Aorta (tissue), 5 donors: ENCODE results near the gene LRRC9. TPM values are rescaled to one million over a fixed set of nuclear protein-coding genes. Genes with fewer than 3 reads are reported as not detected.

Source experiments
- ATAC-seq: fragments of 200-7000 bp; cut with Tn5 transposase; one replicate; pipeline ENCODE4 v1.9.1; 2022; ENCODE audit warnings: moderate library complexity; ENCODE audit not compliant: low FRiP score
- DNase-seq, 2 donors: peaks; one replicate each; pipeline ENCODE4 v3.0.0-alpha.2; 2020
- H3K27ac ChIP-seq, 2 donors: one replicate each; pipeline ENCODE4 v1.5.1; 2013; ENCODE audit warnings: low read length in 2 of 2, mild to moderate bottlenecking in 2 of 2, moderate library complexity in 2 of 2, control low read depth in 1 of 2, inconsistent platforms in 1 of 2, low read depth in 1 of 2
- H3K27me3 ChIP-seq, 2 donors: one replicate each; pipeline ENCODE4 v1.6.1; 2013; ENCODE audit warnings: control low read depth in 1 of 2, low read length in 1 of 2, mild to moderate bottlenecking in 1 of 2, moderate library complexity in 1 of 2; ENCODE audit not compliant: insufficient read depth in 2 of 2, control insufficient read depth in 1 of 2
- H3K36me3 ChIP-seq, 2 donors: one replicate each; pipeline ENCODE4 v1.6.1; 2013; ENCODE audit warnings: control low read depth in 1 of 2, low read length in 1 of 2, mild to moderate bottlenecking in 1 of 2; ENCODE audit not compliant: insufficient read depth in 2 of 2, control insufficient read depth in 1 of 2
- H3K4me1 ChIP-seq, 2 donors: one replicate each; pipeline ENCODE4 v1.6.1; 2013; ENCODE audit warnings: low read length in 2 of 2, control low read depth in 1 of 2, mild to moderate bottlenecking in 1 of 2, moderate library complexity in 1 of 2; ENCODE audit not compliant: insufficient read depth in 2 of 2, control insufficient read depth in 1 of 2
- H3K4me3 ChIP-seq, 2 donors: one replicate each; pipeline ENCODE4 v1.5.1; 2013; ENCODE audit warnings: low read length in 2 of 2, control low read depth in 1 of 2, mild to moderate bottlenecking in 1 of 2
- H3K9me3 ChIP-seq: one replicate; pipeline ENCODE4 v1.6.1; 2013; ENCODE audit warnings: mild to moderate bottlenecking, low read length; ENCODE audit not compliant: control insufficient read depth
- WGBS, 2 donors: extraction: QIAGEN DNeasy Blood & Tissue Kit; methylation state at CpG; one replicate each; pipeline ENCODE4 v1.1.7; 2013; 5-methylcytosine and 5-hydroxymethylcytosine counted together
- intact Hi-C, 2 donors: fragments of 100-400 bp; cut with DNase I; formaldehyde crosslinking; loops; one replicate each; pipeline versions ENCODE4 v1.14.2 to v1.15.0; 2022
- polyA plus RNA-seq, 2 donors: library from polyadenylated mRNA; stranded (reverse); fragments of 200-250 nt; gene quantifications; one replicate each; pipeline ENCODE4 v1.2.3, GENCODE V29; 2013
- total RNA-seq, 2 donors: library from RNA; stranded (reverse); fragmentation: NEBNext Ultra II Directional; extraction: Animal tissue kit (Norgen Biotek cat#: 25700); gene quantifications; one replicate each; pipeline ENCODE4 v1.2.1, GENCODE V29; 2021
- donor health status: healthy with polysubstance abuse.
- donor health status: Bipolar disorder and iron deficiency.
- donor health status: DM: no; HTN: no; CAD: no.
- donor health status: DM: no; HTN: no; CAD: no.
- donor health status: DM: yes; HTN: yes; CAD: no.

The LRRC9 gene
- total and polyA plus RNA-seq, 4 donors: not detected

DNA sequence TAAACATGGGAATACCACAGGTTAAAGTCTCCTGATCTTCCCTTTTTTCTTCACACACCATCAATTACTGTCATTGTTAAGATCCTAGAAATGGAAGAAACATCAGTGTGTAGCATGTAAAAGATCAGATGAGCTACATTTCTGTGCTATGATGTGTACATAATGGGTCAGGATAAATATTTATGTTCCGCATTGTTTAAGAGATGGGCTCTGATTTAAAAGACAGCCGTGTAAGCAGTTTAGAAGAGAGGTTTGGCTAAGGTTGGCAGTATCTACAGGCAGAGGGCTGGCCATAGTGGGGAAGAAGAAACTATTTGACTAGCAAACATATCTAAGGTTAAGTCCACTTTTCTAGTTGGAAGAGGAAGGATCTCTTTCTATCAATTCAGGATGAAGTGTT, 49.4 kb downstream of the LRRC9 start:
- intact Hi-C loops: no loop called here
- H3K9me3 ChIP-seq: no peaks in the 10 kb centered on the region
- ATAC-seq (no peak), DNase-seq (no peak)
- no peaks in the 10 kb centered on the region for H3K27me3 ChIP-seq
- WGBS, 2 donors: 48 to 50% methylated on average over 2 of the region's 2 CpGs
- no peak overlapping the region for H3K4me3 ChIP-seq
- no peaks in the 10 kb centered on the region for H3K4me1 ChIP-seq
- H3K36me3 ChIP-seq: no peaks in the 10 kb centered on the region
- H3K27ac ChIP-seq: no peak overlapping the region

DNA sequence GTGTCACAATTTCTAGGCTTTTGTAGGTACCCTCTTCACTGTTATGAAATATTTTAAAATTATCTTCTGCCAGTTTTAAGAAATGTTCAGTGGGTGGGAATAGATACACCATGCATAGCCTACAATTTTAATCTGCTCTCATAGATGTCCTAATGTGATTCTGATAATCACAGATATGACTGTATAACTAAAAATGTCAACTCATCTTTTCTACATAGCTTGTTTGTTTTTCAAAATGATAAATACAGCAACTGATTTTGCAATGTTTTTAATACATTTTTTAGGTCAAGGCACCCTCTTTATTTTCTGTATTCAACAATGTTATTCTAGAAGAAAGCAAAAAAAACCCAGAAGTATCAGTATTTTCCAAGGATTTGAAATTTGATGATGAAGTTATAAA, 61.6 kb downstream of the LRRC9 start:
- H3K27ac ChIP-seq: no peak overlapping the region
- H3K9me3 ChIP-seq: no peaks in the 10 kb centered on the region
- no peak for ATAC-seq
- DNase-seq: no peak
- H3K4me3 ChIP-seq: no peak overlapping the region
- intact Hi-C loops: no loop called here
- H3K4me1 ChIP-seq: no peaks in the 10 kb centered on the region
- H3K36me3 ChIP-seq: no peaks in the 10 kb centered on the region
- H3K27me3 ChIP-seq: no peaks in the 10 kb centered on the region

DNA sequence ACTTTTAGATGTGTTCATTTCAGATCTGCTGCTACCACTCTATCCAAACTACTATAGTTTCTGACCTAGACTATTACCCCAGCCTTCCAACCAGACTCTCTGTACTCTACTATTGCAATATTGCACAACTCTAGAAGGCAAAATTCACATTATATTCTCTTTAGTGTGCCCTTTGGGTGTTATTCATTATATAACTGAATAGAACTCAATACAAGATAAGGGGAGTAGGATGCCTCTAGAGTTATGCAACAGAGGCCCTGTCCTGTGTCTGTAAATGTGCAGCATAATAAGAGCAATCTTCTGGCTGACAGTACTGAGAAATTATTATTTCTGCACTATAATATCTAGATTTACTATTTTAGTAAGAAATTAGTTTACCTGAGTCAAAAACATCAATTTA, 63.1 kb downstream of the LRRC9 start:
- intact Hi-C loops: no loop called here
- Histone ChIP-seq H3K4me1 (no peaks in the 10 kb centered on the region), H3K27me3 (no peaks in the 10 kb centered on the region), H3K36me3 (no peaks in the 10 kb centered on the region), H3K4me3 (no peak overlapping the region), H3K9me3 (no peaks in the 10 kb centered on the region), H3K27ac (no peak overlapping the region)
- DNase-seq (no peak), ATAC-seq (no peak)

DNA sequence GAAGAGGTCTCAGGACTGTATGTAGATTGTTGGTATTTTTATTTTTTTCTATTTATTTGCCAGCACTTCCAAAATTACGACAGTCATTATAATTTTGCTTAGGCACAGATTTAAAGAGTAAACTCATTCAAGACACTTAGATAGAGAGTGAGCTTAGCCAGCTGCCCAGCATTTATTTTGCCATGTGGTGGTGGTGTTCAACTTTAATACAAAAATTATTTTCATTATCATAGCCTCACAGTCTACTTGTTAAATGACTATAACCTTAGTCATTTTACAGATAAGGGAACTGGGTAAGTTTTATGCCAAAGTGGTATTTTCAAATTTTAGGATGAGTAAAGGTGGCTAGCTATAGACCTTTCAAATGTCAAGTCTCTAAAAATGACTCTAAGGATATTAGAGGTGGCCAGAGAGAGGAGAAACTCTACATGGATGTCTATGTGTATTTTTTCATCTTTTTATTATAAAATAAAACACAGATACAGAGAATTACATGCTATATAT, 66.7 kb downstream of the LRRC9 start:
- intact Hi-C loops: no loop called here
- Histone ChIP-seq H3K27me3 (no peaks in the 10 kb centered on the region), H3K36me3 (no peaks in the 10 kb centered on the region), H3K9me3 (no peaks in the 10 kb centered on the region), H3K27ac (no peak overlapping the region), H3K4me3 (no peak overlapping the region), H3K4me1 (no peaks in the 10 kb centered on the region)
- DNase-seq (no peak), ATAC-seq (no peak)
- 74 to 91% methylated on average over 1 of the region's 1 CpG for WGBS, 2 donors

DNA sequence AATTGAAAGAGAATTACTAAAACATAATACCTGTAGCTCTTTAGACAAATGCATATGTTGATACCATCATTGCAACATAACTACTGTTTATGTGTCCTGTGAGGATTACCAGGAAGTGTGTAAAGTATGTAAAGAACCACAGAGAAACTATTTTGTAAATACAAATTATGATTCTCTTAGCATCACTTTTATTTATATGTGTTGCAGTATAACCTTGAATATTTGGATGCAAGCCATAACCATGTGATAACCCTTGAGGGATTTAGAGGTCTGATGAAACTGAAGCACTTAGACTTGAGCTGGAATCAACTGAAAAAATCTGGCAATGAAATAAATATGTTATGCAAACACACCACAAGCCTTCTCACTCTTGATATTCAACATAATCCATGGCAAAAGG, 77.5 kb downstream of the LRRC9 start:
- intact Hi-C loops: no loop called here
- ATAC-seq (no peak), DNase-seq (no peak)

DNA sequence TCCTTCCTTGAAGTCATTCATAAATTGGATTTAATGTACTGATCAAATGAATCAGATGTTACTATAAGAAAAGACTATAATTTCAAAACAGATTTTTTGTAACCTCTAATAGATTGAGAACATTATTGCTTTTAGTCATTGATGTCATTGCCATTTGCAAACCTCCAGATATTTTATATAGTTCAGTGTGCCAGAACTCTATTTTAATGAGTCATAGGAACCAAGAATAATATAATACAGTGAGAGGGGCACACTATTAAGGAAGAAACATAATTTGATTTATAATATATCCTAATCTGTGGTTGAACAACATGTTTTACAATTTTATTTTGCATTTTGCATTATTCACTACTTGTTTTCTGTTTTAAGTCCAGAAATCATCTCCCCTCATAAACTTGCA, 78.0 kb downstream of the LRRC9 start:
- Histone ChIP-seq H3K36me3 (no peaks in the 10 kb centered on the region), H3K4me3 (no peak overlapping the region), H3K9me3 (no peaks in the 10 kb centered on the region), H3K27me3 (no peaks in the 10 kb centered on the region), H3K4me1 (no peaks in the 10 kb centered on the region), H3K27ac (no peak overlapping the region)
- intact Hi-C loops: no loop called here
- ATAC-seq: no peak
- no peak for DNase-seq

More for the DNA sequence above, 77.5 kb downstream of the LRRC9 start:
- no peaks in the 10 kb centered on the region for H3K4me1 ChIP-seq
- H3K27me3 ChIP-seq: no peaks in the 10 kb centered on the region
- H3K4me3 ChIP-seq: no peak overlapping the region
- H3K9me3 ChIP-seq: no peaks in the 10 kb centered on the region
- no peak overlapping the region for H3K27ac ChIP-seq
- H3K36me3 ChIP-seq: no peaks in the 10 kb centered on the region

DNA sequence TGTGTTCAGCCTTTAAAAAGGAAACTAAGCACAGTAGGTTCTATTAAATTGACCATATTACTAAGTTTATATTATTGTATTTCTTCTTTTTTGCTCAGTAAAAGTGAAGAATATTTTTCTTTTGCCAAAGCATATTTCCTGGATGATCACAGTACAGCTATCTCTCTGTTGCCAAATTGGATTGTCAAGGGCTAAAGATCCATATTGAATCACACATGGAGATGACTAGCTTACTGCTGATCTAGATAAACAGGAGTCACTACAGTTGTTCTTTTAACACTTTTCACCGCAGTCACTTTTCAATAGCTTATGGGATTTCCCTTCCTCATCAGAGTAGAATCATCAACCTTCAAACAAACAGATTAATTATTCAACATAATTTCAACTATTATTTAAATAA, 78.6 kb downstream of the LRRC9 start:
- no peaks in the 10 kb centered on the region for H3K9me3 ChIP-seq
- ATAC-seq: no peak
- H3K4me1 ChIP-seq: no peaks in the 10 kb centered on the region
- H3K4me3 ChIP-seq: no peak overlapping the region
- H3K27me3 ChIP-seq: no peaks in the 10 kb centered on the region
- WGBS, 2 donors: 96 to 98% methylated on average over 1 of the region's 1 CpG
- intact Hi-C loops: no loop called here
- H3K27ac ChIP-seq: no peak overlapping the region
- no peak for DNase-seq
- H3K36me3 ChIP-seq: no peaks in the 10 kb centered on the region

DNA sequence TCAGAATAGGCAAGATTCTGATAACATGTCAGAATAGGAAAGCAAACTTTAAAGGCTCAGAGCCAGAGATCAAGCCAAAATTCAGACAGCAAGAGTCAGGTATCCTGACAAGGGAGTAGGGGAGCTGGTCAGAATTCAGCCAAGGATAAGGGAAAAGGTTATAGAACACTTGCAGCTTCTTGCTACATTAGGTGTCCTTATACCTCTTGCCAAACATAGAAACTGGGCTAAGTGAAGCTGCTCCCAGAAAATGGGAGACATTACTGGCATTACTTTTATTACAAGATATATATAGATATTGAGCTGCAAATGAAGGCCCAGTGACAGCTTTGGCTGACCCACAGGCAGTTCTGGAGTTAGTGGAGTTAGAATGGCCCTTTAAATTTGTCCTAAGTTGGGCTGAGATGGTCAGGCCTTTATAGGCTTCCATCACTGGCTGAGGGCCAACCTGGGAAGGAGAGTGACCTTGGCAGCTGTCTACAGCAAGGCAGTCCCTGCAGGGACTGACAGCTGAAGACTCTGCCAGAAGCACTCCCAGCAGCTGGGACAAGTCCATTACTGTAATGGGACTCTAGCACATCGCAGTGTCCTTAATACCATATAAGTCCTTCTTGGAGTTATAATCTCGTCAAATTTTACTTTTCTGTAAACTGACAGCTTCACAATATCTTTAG, 83.0 kb downstream of the LRRC9 start:
- H3K4me1 ChIP-seq: no peaks in the 10 kb centered on the region
- 73 to 85% methylated on average over 2 of the region's 2 CpGs for whole genome bisulfite sequencing, 2 donors
- intact Hi-C loops: no loop called here
- no peak overlapping the region for H3K4me3 ChIP-seq
- no peak overlapping the region for H3K27ac ChIP-seq
- no peaks in the 10 kb centered on the region for H3K36me3 ChIP-seq
- H3K27me3 ChIP-seq: no peaks in the 10 kb centered on the region
- no peak for DNase-seq
- ATAC-seq: peak; percentile 64
- no peaks in the 10 kb centered on the region for H3K9me3 ChIP-seq

DNA sequence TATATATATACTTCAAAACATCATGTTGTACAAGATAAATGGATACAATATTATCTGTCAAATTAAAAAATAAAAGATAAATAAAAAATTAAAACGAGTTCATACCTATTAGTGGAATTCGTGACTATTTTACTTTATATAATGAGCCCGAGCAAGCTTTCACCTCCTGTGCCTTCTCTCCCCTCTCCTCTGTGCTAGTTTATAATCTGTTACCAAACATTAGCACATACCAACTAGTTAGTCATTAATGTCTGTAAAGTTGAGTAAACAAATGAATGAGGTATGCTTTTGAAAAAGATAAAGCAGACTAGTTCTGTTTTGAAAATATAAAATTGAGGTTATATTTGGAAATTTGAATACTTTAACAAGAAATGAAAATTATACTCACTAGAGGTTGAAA, 84.0 kb downstream of the LRRC9 start:
- Histone ChIP-seq H3K4me3 (no peak overlapping the region), H3K36me3 (no peaks in the 10 kb centered on the region), H3K9me3 (no peaks in the 10 kb centered on the region), H3K27me3 (no peaks in the 10 kb centered on the region), H3K27ac (no peak overlapping the region), H3K4me1 (no peaks in the 10 kb centered on the region)
- ATAC-seq (no peak), DNase-seq (no peak)
- intact Hi-C loops: no loop called here
- 60 to 69% methylated on average over 3 of the region's 3 CpGs for whole genome bisulfite sequencing, 2 donors
